ENCODE measurements around the gene SLC17A7.

GRCh38 chr19:49435670-49436069 is 5.7 kb downstream of the SLC17A7 start:
- TF ChIP-seq, protein P1, sequence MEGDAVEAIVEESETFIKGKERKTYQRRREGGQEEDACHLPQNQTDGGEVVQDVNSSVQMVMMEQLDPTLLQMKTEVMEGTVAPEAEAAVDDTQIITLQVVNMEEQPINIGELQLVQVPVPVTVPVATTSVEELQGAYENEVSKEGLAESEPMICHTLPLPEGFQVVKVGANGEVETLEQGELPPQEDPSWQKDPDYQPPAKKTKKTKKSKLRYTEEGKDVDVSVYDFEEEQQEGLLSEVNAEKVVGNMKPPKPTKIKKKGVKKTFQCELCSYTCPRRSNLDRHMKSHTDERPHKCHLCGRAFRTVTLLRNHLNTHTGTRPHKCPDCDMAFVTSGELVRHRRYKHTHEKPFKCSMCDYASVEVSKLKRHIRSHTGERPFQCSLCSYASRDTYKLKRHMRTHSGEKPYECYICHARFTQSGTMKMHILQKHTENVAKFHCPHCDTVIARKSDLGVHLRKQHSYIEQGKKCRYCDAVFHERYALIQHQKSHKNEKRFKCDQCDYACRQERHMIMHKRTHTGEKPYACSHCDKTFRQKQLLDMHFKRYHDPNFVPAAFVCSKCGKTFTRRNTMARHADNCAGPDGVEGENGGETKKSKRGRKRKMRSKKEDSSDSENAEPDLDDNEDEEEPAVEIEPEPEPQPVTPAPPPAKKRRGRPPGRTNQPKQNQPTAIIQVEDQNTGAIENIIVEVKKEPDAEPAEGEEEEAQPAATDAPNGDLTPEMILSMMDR (tag by site-specific recombination; IDR thresholded peaks at IDR 0.05): no peak
- no peak for TF ChIP-seq ZNF274 (IDR thresholded peaks at IDR 0.05; ENCODE audit: low read length)
- no peak for TF ChIP-seq ZNF274 (tag by site-specific recombination; IDR thresholded peaks at IDR 0.05; ENCODE audit: borderline replicate concordance)
- TF ChIP-seq ZBTB8A (tag by site-specific recombination; IDR thresholded peaks at IDR 0.05): no peak

All from HEK293 (cell line).